ENCODE results near the gene FLT3LG. TPM values are rescaled to one million over a fixed set of nuclear protein-coding genes. Genes with fewer than 3 reads are reported as not detected.
A peak's percentile ranks its signal among the peaks of the same experiment; 100 is the strongest.

FLT3LG gene
- total and polyA plus RNA-seq, 2 experiments from 2014 or later = 1.3 to 4.6 TPM

- Histone ChIP-seq H2AFZ (peak overlapping the region; percentile 96), H3K36me3 (ENCODE audit: low read depth) (no peaks in the 10 kb centered on the region), H3K4me2 (ENCODE audit: unreplicated experiment) (peak overlapping the region; percentile 95), H3K4me1 (ENCODE audit: insufficient read depth) (peaks cover 4% of the 10 kb centered on the region), H3K9me2 (ENCODE audit: insufficient read depth) (no peaks in the 10 kb centered on the region), H4K20me1 (ENCODE audit: insufficient read depth) (no peaks in the 10 kb centered on the region), H3K27ac (no peak overlapping the region), H3K9ac (peak overlapping the region; percentile 92), H3K79me2 (ENCODE audit: insufficient read depth) (no peaks in the 10 kb centered on the region), H3K27me3 (replicated peaks; ENCODE audit: insufficient read depth) (no peaks in the 10 kb centered on the region), H3K4me3 (peak overlapping the region; percentile 99), H3K9me3 (ENCODE audit: low read depth) (no peaks in the 10 kb centered on the region), H3F3A (ENCODE audit: insufficient read depth) (no peaks in the 10 kb centered on the region)
- DNase-seq = no peak
- 1 to 3% methylated on average over 8 to 11 of the region's 11 CpGs for WGBS, 2 experiments (ENCODE audit: low coverage in 1 of 2, low lambda C conversion rate in 2 of 2, missing lambda C conversion rate in 2 of 2)
- TF ChIP-seq EZH2 (IDR thresholded peaks at IDR 0.05; ENCODE audit: insufficient read depth, poor library complexity, severe bottlenecking) (no peak), EZH2phosphoT487 (IDR thresholded peaks at IDR 0.05; ENCODE audit: insufficient read depth, low read depth) (no peak)
- in situ Hi-C loops (cut with MboI) = no loop called here
Measured at GRCh38 chr19:49474542-49474924, 518 bp downstream of the FLT3LG start.

GRCh38 chr19:49475191-49475917 lies 1.3 kb downstream of the FLT3LG start:
- no peak overlapping the region; the same call in 1 of the 2 replicates for H3K9ac ChIP-seq
- H3K4me2 ChIP-seq (ENCODE audit: unreplicated experiment) = peak overlapping the region; percentile 95

GRCh38 chr19:49475995-49476880 lies 2.2 kb downstream of the FLT3LG start:
- in situ Hi-C loops (cut with MboI) = no loop called here
- H4K20me1 ChIP-seq (ENCODE audit: insufficient read depth) = no peaks in the 10 kb centered on the region
- H3K4me1 ChIP-seq (ENCODE audit: insufficient read depth) = peaks cover 4% of the 10 kb centered on the region
- H2AFZ ChIP-seq = no peak overlapping the region
- H3K36me3 ChIP-seq (ENCODE audit: low read depth) = no peaks in the 10 kb centered on the region
- no peaks in the 10 kb centered on the region for H3K79me2 ChIP-seq (ENCODE audit: insufficient read depth)
- no peak for TF ChIP-seq EZH2phosphoT487 (IDR thresholded peaks at IDR 0.05; ENCODE audit: insufficient read depth, low read depth)
- TF ChIP-seq EZH2 (IDR thresholded peaks at IDR 0.05; ENCODE audit: insufficient read depth, poor library complexity, severe bottlenecking) = no peak
- H3K27me3 ChIP-seq (replicated peaks; ENCODE audit: insufficient read depth) = no peaks in the 10 kb centered on the region
- WGBS, 2 experiments (ENCODE audit: low coverage in 1 of 2, low lambda C conversion rate in 2 of 2, missing lambda C conversion rate in 2 of 2) = 49 to 50% methylated on average over 25 to 27 of the region's 27 CpGs
- no peaks in the 10 kb centered on the region for H3F3A ChIP-seq (ENCODE audit: insufficient read depth)
- H3K27ac ChIP-seq = no peak overlapping the region
- H3K4me3 ChIP-seq = no peak overlapping the region
- H3K9me3 ChIP-seq (ENCODE audit: low read depth) = no peaks in the 10 kb centered on the region
- no peaks in the 10 kb centered on the region for H3K9me2 ChIP-seq (ENCODE audit: insufficient read depth)
- peak; percentile 64 for DNase-seq
- no peak overlapping the region for H3K4me2 ChIP-seq (ENCODE audit: unreplicated experiment)
- no peak overlapping the region for H3K9ac ChIP-seq

More at GRCh38 chr19:49475191-49475917, 1.3 kb downstream of the FLT3LG start:
- WGBS, 2 experiments (ENCODE audit: low coverage in 1 of 2, low lambda C conversion rate in 2 of 2, missing lambda C conversion rate in 2 of 2) = 38 to 49% methylated on average over 8 to 15 of the region's 15 CpGs
- peak overlapping the region; percentile 99; the same call in 1 of the 2 replicates for H3K4me3 ChIP-seq
- no peaks in the 10 kb centered on the region for H4K20me1 ChIP-seq (ENCODE audit: insufficient read depth)
- in situ Hi-C loops (cut with MboI) = no loop called here
- peaks cover 4% of the 10 kb centered on the region for H3K4me1 ChIP-seq (ENCODE audit: insufficient read depth)
- H3K27me3 ChIP-seq (replicated peaks; ENCODE audit: insufficient read depth) = no peaks in the 10 kb centered on the region
- H2AFZ ChIP-seq = peak overlapping the region; percentile 96; the same call in 1 of the 2 replicates
- H3K9me2 ChIP-seq (ENCODE audit: insufficient read depth) = no peaks in the 10 kb centered on the region
- DNase-seq = peak; percentile 46
- no peak overlapping the region for H3K27ac ChIP-seq
- no peaks in the 10 kb centered on the region for H3K36me3 ChIP-seq (ENCODE audit: low read depth)
- H3K9me3 ChIP-seq (ENCODE audit: low read depth) = no peaks in the 10 kb centered on the region
- no peak for TF ChIP-seq EZH2phosphoT487 (IDR thresholded peaks at IDR 0.05; ENCODE audit: insufficient read depth, low read depth)
- TF ChIP-seq EZH2 (IDR thresholded peaks at IDR 0.05; ENCODE audit: insufficient read depth, poor library complexity, severe bottlenecking) = no peak
- H3F3A ChIP-seq (ENCODE audit: insufficient read depth) = no peaks in the 10 kb centered on the region
- H3K79me2 ChIP-seq (ENCODE audit: insufficient read depth) = no peaks in the 10 kb centered on the region

GRCh38 chr19:49479975-49480628 lies 6.1 kb downstream of the FLT3LG start:
- WGBS, 2 experiments (ENCODE audit: low coverage in 1 of 2, low lambda C conversion rate in 2 of 2, missing lambda C conversion rate in 2 of 2) = 93 to 98% methylated on average over 8 to 14 of the region's 14 CpGs
- Histone ChIP-seq H3K9me2 (ENCODE audit: insufficient read depth) (no peaks in the 10 kb centered on the region), H3K9me3 (ENCODE audit: low read depth) (no peaks in the 10 kb centered on the region), H2AFZ (no peak overlapping the region), H3K79me2 (ENCODE audit: insufficient read depth) (no peaks in the 10 kb centered on the region), H3K4me2 (ENCODE audit: unreplicated experiment) (no peak overlapping the region), H4K20me1 (ENCODE audit: insufficient read depth) (no peaks in the 10 kb centered on the region), H3K4me3 (no peak overlapping the region), H3K9ac (no peak overlapping the region), H3K36me3 (ENCODE audit: low read depth) (no peaks in the 10 kb centered on the region), H3F3A (ENCODE audit: insufficient read depth) (no peaks in the 10 kb centered on the region), H3K27me3 (replicated peaks; ENCODE audit: insufficient read depth) (no peaks in the 10 kb centered on the region), H3K27ac (no peak overlapping the region), H3K4me1 (ENCODE audit: insufficient read depth) (no peaks in the 10 kb centered on the region)
- TF ChIP-seq EZH2 (IDR thresholded peaks at IDR 0.05; ENCODE audit: insufficient read depth, poor library complexity, severe bottlenecking) (no peak), EZH2phosphoT487 (IDR thresholded peaks at IDR 0.05; ENCODE audit: insufficient read depth, low read depth) (no peak)
- no peak for DNase-seq
- in situ Hi-C loops (cut with MboI) = no loop called here

Measured in GM23248 (cell line).